Activated CD4-positive, alpha-beta T cell treated with anti-CD3 and anti-CD28 coated beads for 36 hours (primary cell): ENCODE data around the gene ZNF280A. TPM values are rescaled to one million over a fixed set of nuclear protein-coding genes. Genes with fewer than 3 reads are reported as not detected.
"Not testable (repeated sequence)": the region's sequence is repeated elsewhere in the genome, so short reads cannot be mapped to it uniquely, and the experiment has no call there.

ENCODE experiments used
- ATAC-seq: fragments of 200-7000 bp; cut with Tn5 transposase; one replicate; pipeline ENCODE4 v1.10.0; 2021; ENCODE audit warnings: mild to moderate bottlenecking, moderate library complexity
- CTCF ChIA-PET: fragments of 350-600 bp; sonication (Branson Sonifier 250); formaldehyde crosslinking; loops from one replicate; lab custom pipeline; 2021; ENCODE audit warnings: antibody characterized with exemption; lab: Charles Lee
- POLR2A ChIA-PET: fragments of 350-600 bp; sonication (Branson Sonifier 250); formaldehyde crosslinking; loops from one replicate; lab custom pipeline; 2021; ENCODE audit warnings: antibody characterized with exemption, inconsistent platforms; lab: Charles Lee
- DNase-seq: peaks from one replicate; pipeline ENCODE4 v3.0.0-alpha.2; 2020
- H3K27ac Mint-ChIP-seq: one replicate; pipeline ENCODE4 v1.8.0; 2021; ENCODE audit warnings: mixed read lengths
- H3K27me3 Mint-ChIP-seq: one replicate; pipeline ENCODE4 v1.8.0; 2021; ENCODE audit warnings: mixed read lengths
- H3K36me3 Mint-ChIP-seq: one replicate; pipeline ENCODE4 v1.8.0; 2021; ENCODE audit warnings: low read depth, mixed read lengths
- H3K4me1 Mint-ChIP-seq: one replicate; pipeline ENCODE4 v1.8.0; 2021; ENCODE audit warnings: mixed read lengths
- H3K4me3 Mint-ChIP-seq: one replicate; pipeline ENCODE4 v1.8.0; 2021; ENCODE audit warnings: mild to moderate bottlenecking, moderate library complexity, mixed read lengths
- H3K9me3 Mint-ChIP-seq: one replicate; pipeline ENCODE4 v1.8.0; 2021; ENCODE audit warnings: low read depth, mixed read lengths
- intact Hi-C, 2 experiments: fragments of 100-400 bp; cut with DNase I in 1 of 2; cut with micrococcal nuclease in 1 of 2; formaldehyde crosslinking; loops; one replicate each; pipeline versions ENCODE4 v1.14.2 to v1.15.1; 2022 to 2024; cut with DNase I, micrococcal nuclease
- total RNA-seq, 2 experiments: library from RNA; stranded (reverse); gene quantifications; one replicate each; pipeline ENCODE4 v1.2.3, GENCODE V29; 2021

Gene ZNF280A
- total RNA-seq, 2 experiments from 2014 or later, result not detected

GRCh38 chr22:22526125-22526912 is 6.2 kb upstream of the ZNF280A start:
- ATAC-seq (no peak), DNase-seq (no peak)
- H3K4me3 Mint-ChIP-seq, result no peak overlapping the region
- H3K4me1 Mint-ChIP-seq, result no peaks in the 10 kb centered on the region
- no peaks in the 10 kb centered on the region for H3K9me3 Mint-ChIP-seq
- peaks cover 15% of the 10 kb centered on the region for H3K27me3 Mint-ChIP-seq
- H3K27ac Mint-ChIP-seq, result no peak overlapping the region
- CTCF ChIA-PET, result interaction anchor here (0.6 kb wide), 1 partner anchor 23 kb away, joined by 3 read pairs; no protein-coding TSS in a partner anchor
- POLR2A ChIA-PET, result no interaction called here
- intact Hi-C loops, result no loop called here
- no peaks in the 10 kb centered on the region for H3K36me3 Mint-ChIP-seq

GRCh38 chr22:22523494-22523893 is 3.4 kb upstream of the ZNF280A start:
- ChIA-PET CTCF (no interaction called here), POLR2A (no interaction called here)
- no peaks in the 10 kb centered on the region for H3K9me3 Mint-ChIP-seq
- H3K36me3 Mint-ChIP-seq, result no peaks in the 10 kb centered on the region
- H3K27ac Mint-ChIP-seq, result no peak overlapping the region
- intact Hi-C loops, result no loop called here
- DNase-seq (no peak), ATAC-seq (no peak)
- H3K4me3 Mint-ChIP-seq, result no peak overlapping the region
- peaks cover 12% of the 10 kb centered on the region for H3K27me3 Mint-ChIP-seq
- H3K4me1 Mint-ChIP-seq, result no peaks in the 10 kb centered on the region

GRCh38 chr22:22521631-22522030 is 1.6 kb upstream of the ZNF280A start:
- H3K9me3 Mint-ChIP-seq, result no peaks in the 10 kb centered on the region
- ATAC-seq (no peak), DNase-seq (no peak)
- H3K4me3 Mint-ChIP-seq, result no peak overlapping the region
- H3K27ac Mint-ChIP-seq, result no peak overlapping the region
- ChIA-PET POLR2A (no interaction called here), CTCF (no interaction called here)
- intact Hi-C loops, result no loop called here
- H3K36me3 Mint-ChIP-seq, result no peaks in the 10 kb centered on the region
- H3K27me3 Mint-ChIP-seq, result peaks cover 16% of the 10 kb centered on the region
- H3K4me1 Mint-ChIP-seq, result no peaks in the 10 kb centered on the region

- H3K4me3 Mint-ChIP-seq, result no peak overlapping the region
- ChIA-PET POLR2A (no interaction called here), CTCF (interaction anchor here (2.1 kb wide), 1 partner anchor 12 kb away, joined by 9 read pairs; the partner anchor contains the start of gene ZNF280B)
- ATAC-seq (no peak), DNase-seq (no peak)
- H3K9me3 Mint-ChIP-seq, result no peaks in the 10 kb centered on the region
- no peak overlapping the region for H3K27ac Mint-ChIP-seq
- no peaks in the 10 kb centered on the region for H3K4me1 Mint-ChIP-seq
- H3K27me3 Mint-ChIP-seq, result peaks cover 19% of the 10 kb centered on the region
- intact Hi-C loops, result no loop called here
- no peaks in the 10 kb centered on the region for H3K36me3 Mint-ChIP-seq
Measured at GRCh38 chr22:22520667-22521602, 865 bp upstream of the ZNF280A start.

- peaks cover 20% of the 10 kb centered on the region for H3K27me3 Mint-ChIP-seq
- ATAC-seq (no peak), DNase-seq (no peak)
- H3K4me1 Mint-ChIP-seq, result no peaks in the 10 kb centered on the region
- CTCF ChIA-PET, result interaction anchor here (1.0 to 2.1 kb wide), 4 partner anchors 10 to 365 kb away, joined by 3 to 9 read pairs (median 4); partner anchors contain the start of gene ZNF280B
- H3K9me3 Mint-ChIP-seq, result no peaks in the 10 kb centered on the region
- H3K36me3 Mint-ChIP-seq, result no peaks in the 10 kb centered on the region
- no peak overlapping the region for H3K4me3 Mint-ChIP-seq
- intact Hi-C loops, result no loop called here
- POLR2A ChIA-PET, result no interaction called here
- H3K27ac Mint-ChIP-seq, result no peak overlapping the region
Measured at GRCh38 chr22:22519591-22519990, 479 bp downstream of the ZNF280A start.

GRCh38 chr22:22516992-22517391 is 3.1 kb downstream of the ZNF280A start:
- no peak for ATAC-seq
- H3K27me3 Mint-ChIP-seq, result peaks cover 17% of the 10 kb centered on the region
- no peaks in the 10 kb centered on the region for H3K9me3 Mint-ChIP-seq
- intact Hi-C loops, result no loop called here
- no peak for DNase-seq
- no peaks in the 10 kb centered on the region for H3K36me3 Mint-ChIP-seq
- H3K4me1 Mint-ChIP-seq, result no peaks in the 10 kb centered on the region
- H3K4me3 Mint-ChIP-seq, result no peak overlapping the region
- ChIA-PET POLR2A (no interaction called here), CTCF (no interaction called here)
- no peak overlapping the region for H3K27ac Mint-ChIP-seq

GRCh38 chr22:22515890-22516289 is 4.2 kb downstream of the ZNF280A start:
- H3K4me3 Mint-ChIP-seq, result no peak overlapping the region
- CTCF ChIA-PET, result interaction anchor here (0.8 to 0.9 kb wide), 2 partner anchors 8 to 12 kb away, joined by 3 read pairs; no protein-coding TSS in a partner anchor
- H3K27me3 Mint-ChIP-seq, result peaks cover 17% of the 10 kb centered on the region
- DNase-seq, result no peak
- intact Hi-C loops, result no loop called here
- no peaks in the 10 kb centered on the region for H3K36me3 Mint-ChIP-seq
- H3K27ac Mint-ChIP-seq, result no peak overlapping the region
- H3K9me3 Mint-ChIP-seq, result no peaks in the 10 kb centered on the region
- ATAC-seq, result no peak
- H3K4me1 Mint-ChIP-seq, result no peaks in the 10 kb centered on the region
- POLR2A ChIA-PET, result no interaction called here

GRCh38 chr22:22514431-22514830 is 5.6 kb downstream of the ZNF280A start:
- H3K4me3 Mint-ChIP-seq, H3K27ac Mint-ChIP-seq, DNase-seq, ATAC-seq, intact Hi-C loops, H3K4me1 Mint-ChIP-seq, POLR2A ChIA-PET, H3K9me3 Mint-ChIP-seq, H3K36me3 Mint-ChIP-seq, CTCF ChIA-PET: not testable (repeated sequence)
- H3K27me3 Mint-ChIP-seq, result peaks cover 17% of the 10 kb centered on the region

GRCh38 chr22:22513619-22514018 is 6.5 kb downstream of the ZNF280A start:
- CTCF ChIA-PET, result interaction anchor here (0.9 kb wide), 1 partner anchor 9 kb away, joined by 3 read pairs; no protein-coding TSS in a partner anchor
- Mint-ChIP-seq H3K27ac (no peak overlapping the region), H3K36me3 (no peaks in the 10 kb centered on the region), H3K4me1 (no peaks in the 10 kb centered on the region), H3K4me3 (no peak overlapping the region), H3K9me3 (peaks cover 3% of the 10 kb centered on the region), H3K27me3 (peaks cover 17% of the 10 kb centered on the region)
- POLR2A ChIA-PET, result no interaction called here
- DNase-seq (no peak), ATAC-seq (no peak)
- intact Hi-C loops, result no loop called here

GRCh38 chr22:22512951-22513350 is 7.1 kb downstream of the ZNF280A start:
- Mint-ChIP-seq H3K36me3 (no peaks in the 10 kb centered on the region), H3K4me3 (no peak overlapping the region), H3K27ac (no peak overlapping the region), H3K9me3 (peaks cover 3% of the 10 kb centered on the region), H3K4me1 (peaks cover under 1% of the 10 kb centered on the region), H3K27me3 (peaks cover 17% of the 10 kb centered on the region)
- intact Hi-C loops, result no loop called here
- POLR2A ChIA-PET, result no interaction called here
- CTCF ChIA-PET, result interaction anchor here (0.9 to 2.2 kb wide), 2 partner anchors 8 to 10 kb away, joined by 3 to 6 read pairs; no protein-coding TSS in a partner anchor
- ATAC-seq (no peak), DNase-seq (no peak)

- CTCF ChIA-PET, result interaction anchor here (0.7 to 2.2 kb wide), 5 partner anchors 8 to 365 kb away, joined by 3 to 6 read pairs (median 4); no protein-coding TSS in a partner anchor
- H3K27me3 Mint-ChIP-seq, H3K27ac Mint-ChIP-seq, intact Hi-C loops, DNase-seq, POLR2A ChIA-PET, H3K4me1 Mint-ChIP-seq, H3K4me3 Mint-ChIP-seq, ATAC-seq, H3K9me3 Mint-ChIP-seq: not testable (repeated sequence)
- H3K36me3 Mint-ChIP-seq, result peaks cover 11% of the 10 kb centered on the region
Measured at GRCh38 chr22:22510833-22511232, 9.2 kb downstream of the ZNF280A start.
